Measurements from ENCODE around the gene HMSD.

HMSD gene

GRCh38 chr18:63987743-63988142 lies 38.6 kb downstream of the HMSD start:
- no peak for TF ChIP-seq GATA1 (IDR thresholded peaks at IDR 0.05; ENCODE audit: low read depth, low read length)
- DNase-seq: no peak

GRCh38 chr18:63992751-63993150 lies 43.6 kb downstream of the HMSD start:
- no peak for DNase-seq
- TF ChIP-seq GATA1 (IDR thresholded peaks at IDR 0.05; ENCODE audit: low read depth, low read length) (no peak), POLR2A (IDR thresholded peaks at IDR 0.05; ENCODE audit: low read length) (no peak)

GRCh38 chr18:63994783-63995399 lies 45.8 kb downstream of the HMSD start:
- DNase-seq: peak; percentile 31 to 57
- TF ChIP-seq GATA1 (IDR thresholded peaks at IDR 0.05; ENCODE audit: low read depth, low read length) (no peak), POLR2A (IDR thresholded peaks at IDR 0.05; ENCODE audit: low read length) (no peak)

DNA sequence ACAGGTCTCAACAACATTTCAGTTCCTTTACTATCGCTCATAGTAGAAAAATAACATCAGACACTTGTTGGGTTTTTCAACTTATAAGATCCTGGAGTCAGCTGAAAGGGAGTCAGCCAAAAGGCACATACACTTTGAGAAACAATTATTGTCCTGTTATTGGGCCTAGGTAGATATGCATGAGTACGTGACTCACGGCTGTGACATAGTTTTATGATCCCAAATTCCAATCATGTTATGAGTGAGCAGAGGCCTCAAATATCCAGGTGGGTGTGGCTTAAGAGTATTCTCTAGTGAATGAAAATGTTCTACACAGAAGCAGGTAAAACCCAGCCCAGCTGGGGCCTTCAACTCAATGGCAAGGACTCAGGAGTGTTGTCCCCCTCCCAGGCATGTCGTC lies 47.9 kb downstream of the HMSD start:
- no peak for TF ChIP-seq POLR2A (IDR thresholded peaks at IDR 0.05; ENCODE audit: low read length)
- no peak for TF ChIP-seq GATA1 (IDR thresholded peaks at IDR 0.05; ENCODE audit: low read depth, low read length)
- no peak for DNase-seq

- no peak for TF ChIP-seq POLR2A (IDR thresholded peaks at IDR 0.05; ENCODE audit: low read length)
- TF ChIP-seq GATA1 (IDR thresholded peaks at IDR 0.05; ENCODE audit: low read depth, low read length): no peak
- DNase-seq: no peak
These were observed 48.5 kb downstream of the HMSD start for GRCh38 chr18:63997606-63998005.

DNA sequence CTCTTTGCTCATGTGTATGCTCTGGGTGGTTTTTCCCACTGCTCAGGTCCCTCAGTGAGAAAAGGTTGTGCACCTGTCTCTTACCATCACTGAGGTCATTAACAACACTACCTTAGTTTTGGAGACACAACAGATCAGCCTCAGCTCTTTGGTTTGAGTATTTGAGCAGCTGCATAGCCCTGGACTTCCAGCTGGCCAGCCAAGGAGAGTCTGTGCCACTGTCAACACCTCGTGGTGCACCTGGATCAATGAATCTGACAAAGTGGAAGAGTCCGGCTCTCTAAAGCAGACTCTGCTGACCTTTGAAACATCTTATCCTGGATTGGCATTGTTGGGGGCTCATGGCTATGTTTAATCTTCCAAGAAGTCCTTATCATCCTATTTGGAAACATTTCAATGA lies 50.8 kb downstream of the HMSD start:
- TF ChIP-seq GATA1 (IDR thresholded peaks at IDR 0.05; ENCODE audit: low read depth, low read length) (no peak), POLR2A (IDR thresholded peaks at IDR 0.05; ENCODE audit: low read length) (no peak)
- no peak for DNase-seq

GRCh38 chr18:64002581-64002980 lies 53.5 kb downstream of the HMSD start:
- TF ChIP-seq POLR2A (IDR thresholded peaks at IDR 0.05; ENCODE audit: low read length): no peak
- TF ChIP-seq GATA1 (IDR thresholded peaks at IDR 0.05; ENCODE audit: low read depth, low read length): no peak

DNA sequence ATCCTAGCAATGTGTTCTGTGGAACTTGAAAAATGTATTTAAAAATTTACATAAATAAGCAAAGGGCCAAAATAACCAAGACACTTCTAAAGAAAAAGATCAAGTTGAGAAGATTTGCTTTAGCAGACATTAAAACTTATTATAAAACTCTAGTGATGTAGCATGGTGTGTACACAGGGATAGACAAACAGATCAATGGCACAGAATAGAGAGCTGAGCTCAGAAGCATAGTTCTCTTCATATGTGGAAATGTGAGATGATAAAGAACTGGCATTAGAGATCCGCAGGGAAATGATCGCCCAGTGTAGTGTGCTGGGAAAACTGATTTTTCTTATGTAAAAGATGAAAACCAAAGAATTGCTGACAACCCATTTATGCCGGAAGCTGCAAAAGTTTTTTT lies 60.2 kb downstream of the HMSD start:
- TF ChIP-seq GATA1 (IDR thresholded peaks at IDR 0.05; ENCODE audit: low read depth, low read length) (no peak), POLR2A (IDR thresholded peaks at IDR 0.05; ENCODE audit: low read length) (no peak)
- no peak for DNase-seq

More at GRCh38 chr18:64002581-64002980, 53.5 kb downstream of the HMSD start:
- no peak for DNase-seq

All from erythroblast (primary cell).